GM12875 (cell line): ENCODE data around the gene NFATC1.

Source experiments
- H3K4me3 ChIP-seq: one replicate; pipeline ENCODE4 v1.5.1; 2011; ENCODE audit warnings: low read depth, low read length, control low read depth
- CTCF ChIP-seq: IDR thresholded peaks from 2 replicates; pipeline ENCODE4 v1.5.1; 2011; ENCODE audit warnings: low read depth, mild to moderate bottlenecking, control low read depth, inconsistent platforms, low read length, moderate library complexity, borderline replicate concordance; ENCODE audit not compliant: insufficient read depth

Gene NFATC1

DNA sequence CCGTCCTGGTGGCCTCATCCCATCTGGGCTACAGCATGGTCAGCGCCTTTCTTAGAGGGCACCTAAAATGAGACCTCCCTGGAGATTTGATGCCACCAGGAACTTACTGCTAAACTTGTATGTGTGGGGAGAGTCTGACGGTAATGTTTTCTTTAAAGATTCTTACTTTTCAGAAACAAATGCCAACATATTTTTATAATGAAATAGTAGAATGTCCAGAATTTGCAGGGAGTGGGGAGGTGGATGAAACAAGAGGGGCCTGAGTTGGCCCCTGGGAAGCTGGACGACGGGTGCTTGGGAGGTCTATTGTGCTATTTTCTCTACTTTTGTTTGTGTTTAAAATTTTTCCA, 165.1 kb downstream of the NFATC1 start:
- no peak for TF ChIP-seq CTCF

DNA sequence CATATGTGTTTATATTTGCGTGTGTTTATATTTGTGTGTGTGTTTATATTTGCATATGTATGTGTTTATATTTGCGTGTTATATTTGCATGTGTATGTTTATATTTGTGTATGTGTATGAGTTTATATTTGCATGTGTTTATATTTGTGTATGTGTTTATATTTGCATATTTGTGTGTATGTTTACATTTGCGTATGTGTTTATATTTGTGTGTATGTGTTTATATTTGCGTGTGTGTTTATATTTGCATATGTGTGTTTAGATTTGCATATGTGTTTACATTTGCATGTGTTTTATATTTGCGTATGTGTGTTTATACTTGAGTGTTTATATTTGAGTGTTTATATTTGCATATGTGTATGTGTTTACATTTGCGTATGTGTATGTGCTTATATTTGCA, 168.2 kb downstream of the NFATC1 start:
- TF ChIP-seq CTCF = no peak
- H3K4me3 ChIP-seq = no peak overlapping the region

More for the DNA sequence above, 165.1 kb downstream of the NFATC1 start:
- H3K4me3 ChIP-seq = no peak overlapping the region

DNA sequence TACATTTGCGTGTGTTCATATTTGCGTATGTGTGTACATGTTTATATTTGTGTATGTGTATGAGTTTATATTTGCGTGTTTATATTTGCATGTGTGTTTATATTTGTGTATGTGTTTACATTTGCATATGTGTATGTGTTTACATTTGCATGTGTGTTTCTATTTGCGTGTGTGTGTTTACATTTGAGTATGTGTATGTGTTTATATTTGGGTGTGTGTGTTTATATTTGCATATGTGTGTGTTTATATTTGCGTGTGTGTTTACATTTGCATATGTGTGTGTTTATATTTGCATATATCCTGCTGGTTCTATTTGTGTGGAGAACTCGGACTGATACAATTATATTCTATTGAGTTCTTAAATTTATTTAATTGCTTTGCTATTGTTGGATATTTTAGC, 168.7 kb downstream of the NFATC1 start:
- no peak overlapping the region for H3K4me3 ChIP-seq
- no peak for TF ChIP-seq CTCF

DNA sequence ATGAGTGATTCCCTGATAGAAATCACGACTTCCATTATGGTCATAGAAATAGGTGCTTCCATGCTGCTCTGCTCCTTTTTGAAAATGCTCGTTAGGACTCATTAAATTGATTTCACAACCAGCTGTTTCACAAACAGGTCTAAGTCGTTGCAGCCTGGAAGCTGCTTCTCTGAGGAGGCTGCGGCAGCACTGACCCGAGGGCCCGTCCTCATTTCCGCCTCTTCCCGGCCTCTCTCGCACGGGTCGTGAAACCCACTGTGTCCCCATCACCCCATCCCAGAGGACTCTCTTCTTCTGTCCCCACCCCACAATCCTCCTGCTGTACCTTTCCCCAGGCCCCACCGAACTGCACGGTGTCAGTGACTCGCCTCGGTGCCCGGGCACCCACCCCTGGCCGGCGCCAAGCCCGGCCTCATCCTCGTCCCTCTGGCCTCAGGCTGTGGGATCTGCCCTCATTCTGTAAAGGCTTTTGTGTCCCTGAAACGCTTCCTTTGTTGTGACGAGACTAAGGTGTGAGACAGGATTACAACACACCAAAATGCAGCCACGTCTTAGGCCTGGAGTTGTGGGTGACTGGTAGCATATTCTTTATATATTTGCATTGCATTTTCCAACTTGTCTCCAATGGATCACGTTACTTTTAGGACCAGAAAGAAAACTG, 171.2 kb downstream of the NFATC1 start:
- no peak for TF ChIP-seq CTCF
- no peak overlapping the region for H3K4me3 ChIP-seq

GRCh38 chr18:79567481-79568147, 171.9 kb downstream of the NFATC1 start:
- TF ChIP-seq CTCF = no peak

DNA sequence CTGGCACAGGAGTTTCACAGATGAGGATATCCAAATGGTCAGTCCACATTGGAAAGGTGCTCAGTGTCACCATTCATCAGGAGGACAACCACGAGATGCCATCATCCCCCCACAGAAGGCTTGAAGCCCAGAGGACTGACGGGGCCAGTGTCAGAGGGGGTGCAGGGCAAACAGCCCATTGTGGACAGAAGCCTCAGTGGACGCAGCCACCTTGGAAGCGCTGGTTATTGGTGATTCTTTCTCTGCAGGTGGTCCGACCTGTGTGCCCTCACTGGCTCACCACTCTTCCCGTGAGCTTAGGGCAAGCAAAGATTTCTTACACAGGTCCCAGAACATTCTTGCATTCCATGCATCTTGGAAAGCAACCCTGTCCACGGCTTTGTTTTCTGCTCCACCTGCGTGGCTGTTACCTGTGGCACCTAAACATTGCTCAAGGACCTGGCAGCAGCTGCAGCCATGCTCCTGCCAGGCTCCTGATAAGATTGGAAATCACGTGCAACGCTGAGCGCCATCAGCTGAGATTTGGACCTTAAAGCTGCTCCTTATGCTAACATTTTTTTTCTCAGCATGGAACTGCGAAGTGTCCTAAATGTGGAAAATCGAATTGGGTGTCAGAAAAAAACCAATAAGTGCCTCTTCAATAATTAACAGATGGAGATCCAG, 172.9 kb downstream of the NFATC1 start:
- H3K4me3 ChIP-seq = no peak overlapping the region
- no peak for TF ChIP-seq CTCF

More at GRCh38 chr18:79567481-79568147, 171.9 kb downstream of the NFATC1 start:
- H3K4me3 ChIP-seq = no peak overlapping the region

- no peak overlapping the region for H3K4me3 ChIP-seq
- no peak for TF ChIP-seq CTCF
These were observed 174.0 kb downstream of the NFATC1 start for GRCh38 chr18:79569720-79570119.
